Activated T-cell treated with anti-CD3 and anti-CD28 coated beads, Interleukin-2, amount 50 U/mL, for 48 hours (primary cell): ENCODE results near the gene PP2D1.
A peak's percentile ranks its signal among the peaks of the same experiment; 100 is the strongest.
"Not testable (repeated sequence)": the region's sequence is repeated elsewhere in the genome, so short reads cannot be mapped to it uniquely, and the experiment has no call there.

ENCODE experiments used
- DNase-seq, 2 experiments: peaks; one replicate each; pipeline ENCODE4 v3.0.0-alpha.2; 2020

The PP2D1 gene

GRCh38 chr3:19967208-19967607 is 44.9 kb downstream of the PP2D1 start:
- DNase-seq = no peak

GRCh38 chr3:19961960-19962359 is 50.1 kb downstream of the PP2D1 start:
- DNase-seq = no peak

- no peak for DNase-seq
Observed at GRCh38 chr3:19960696-19961095, 51.4 kb downstream of the PP2D1 start.

DNA sequence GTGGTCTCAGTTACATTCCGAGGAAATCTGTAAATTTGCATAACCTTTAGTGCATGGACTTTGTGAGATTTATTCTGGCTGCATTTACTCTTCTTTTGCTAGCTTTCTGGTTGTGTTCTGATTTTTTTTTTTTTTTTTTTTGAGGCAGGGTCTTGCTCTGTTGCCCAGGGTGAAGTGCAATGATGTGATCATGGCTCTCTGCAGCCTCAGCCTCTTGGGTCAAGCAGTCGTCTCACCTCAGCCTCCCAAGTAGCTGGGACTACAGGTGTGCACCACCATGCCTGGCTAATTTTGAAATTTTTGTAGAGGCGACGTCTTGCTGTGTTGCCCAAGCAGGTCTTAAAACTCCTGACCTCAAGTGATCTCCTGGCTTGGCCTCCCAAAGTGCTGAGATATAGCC is 52.6 kb downstream of the PP2D1 start:
- DNase-seq = no peak

- DNase-seq = not testable (repeated sequence)
Observed at GRCh38 chr3:19957354-19957753, 54.7 kb downstream of the PP2D1 start.

DNA sequence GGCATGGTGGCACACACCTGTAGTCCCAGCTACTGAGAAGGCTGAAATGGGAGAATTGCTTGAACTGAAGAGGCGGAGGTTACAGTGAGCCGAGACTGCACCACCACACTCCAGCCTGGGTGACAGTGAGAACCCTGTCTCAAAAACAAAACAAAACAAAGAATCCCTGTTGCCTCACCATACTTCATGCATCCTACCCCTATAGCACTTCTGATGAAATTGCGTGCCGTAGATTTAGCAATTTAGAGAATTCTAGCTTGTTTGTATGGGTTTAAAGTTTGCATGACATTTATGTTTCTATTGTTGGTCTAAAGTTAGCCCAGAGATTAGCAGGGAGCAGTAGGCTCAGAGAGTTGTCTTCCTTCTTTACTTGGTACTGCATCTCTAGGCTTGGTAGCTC is 57.4 kb downstream of the PP2D1 start:
- DNase-seq = no peak

- DNase-seq = no peak
Observed at GRCh38 chr3:19950316-19950715, 61.7 kb downstream of the PP2D1 start.

DNA sequence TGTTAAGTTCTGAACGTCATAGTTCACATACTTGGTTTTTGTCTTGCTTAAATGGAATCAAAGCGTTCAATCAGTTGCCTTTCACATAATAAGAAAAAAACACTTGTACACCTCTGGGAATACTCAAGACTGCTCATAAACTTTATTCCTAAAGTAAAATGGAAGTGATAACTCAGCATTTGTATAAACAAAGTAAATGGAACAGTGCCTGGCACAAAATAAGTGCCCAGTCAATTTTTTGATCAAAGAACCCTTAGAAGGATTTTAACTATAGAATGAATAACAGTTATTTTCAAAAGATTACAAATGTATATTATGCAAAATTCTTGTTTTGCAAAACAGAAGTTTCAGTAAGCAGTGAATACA is 63.9 kb downstream of the PP2D1 start:
- no peak for DNase-seq

DNA sequence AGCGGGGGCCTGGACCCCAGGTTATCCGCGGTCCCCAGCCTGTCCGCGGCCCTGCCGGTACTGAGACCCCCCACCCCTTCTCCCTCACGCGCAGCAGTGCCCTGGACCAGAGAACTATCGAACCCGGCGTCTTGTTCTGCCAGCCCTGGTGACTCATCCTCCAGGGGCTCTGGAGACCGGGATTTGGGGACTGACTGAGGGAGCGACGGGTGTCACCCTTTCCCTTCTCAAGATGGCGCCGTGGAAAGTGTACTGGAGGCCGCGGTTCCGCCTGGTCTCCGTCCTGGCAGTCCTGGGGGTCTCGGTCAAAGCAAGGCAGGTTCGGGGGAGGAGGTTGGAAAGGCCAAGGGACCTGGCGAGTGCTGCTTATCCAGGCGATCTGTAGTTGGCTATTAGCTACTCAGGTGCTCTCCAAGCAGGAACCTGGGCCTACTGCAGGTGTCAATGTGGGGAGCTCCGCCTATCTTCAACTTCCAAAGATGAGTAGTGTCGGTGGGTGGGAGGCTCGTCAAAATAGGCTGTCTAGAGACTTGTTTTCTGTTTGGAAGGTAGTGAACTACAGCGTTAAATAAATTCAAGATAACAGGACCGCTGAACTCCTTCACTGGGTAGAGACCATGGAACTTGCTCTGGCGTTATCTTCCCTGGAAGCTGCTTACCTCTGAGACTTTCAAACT is 64.4 kb downstream of the PP2D1 start:
- DNase-seq = peak; percentile 70 to 74

GRCh38 chr3:19946832-19947548 is 65.1 kb downstream of the PP2D1 start, which contains the start of gene RAB5A:
TSS of gene RAB5A (plus strand) at chr3:19947097. CDS start at chr3:19950899, 3,802 bp downstream.
- peak; percentile 98 for DNase-seq

DNA sequence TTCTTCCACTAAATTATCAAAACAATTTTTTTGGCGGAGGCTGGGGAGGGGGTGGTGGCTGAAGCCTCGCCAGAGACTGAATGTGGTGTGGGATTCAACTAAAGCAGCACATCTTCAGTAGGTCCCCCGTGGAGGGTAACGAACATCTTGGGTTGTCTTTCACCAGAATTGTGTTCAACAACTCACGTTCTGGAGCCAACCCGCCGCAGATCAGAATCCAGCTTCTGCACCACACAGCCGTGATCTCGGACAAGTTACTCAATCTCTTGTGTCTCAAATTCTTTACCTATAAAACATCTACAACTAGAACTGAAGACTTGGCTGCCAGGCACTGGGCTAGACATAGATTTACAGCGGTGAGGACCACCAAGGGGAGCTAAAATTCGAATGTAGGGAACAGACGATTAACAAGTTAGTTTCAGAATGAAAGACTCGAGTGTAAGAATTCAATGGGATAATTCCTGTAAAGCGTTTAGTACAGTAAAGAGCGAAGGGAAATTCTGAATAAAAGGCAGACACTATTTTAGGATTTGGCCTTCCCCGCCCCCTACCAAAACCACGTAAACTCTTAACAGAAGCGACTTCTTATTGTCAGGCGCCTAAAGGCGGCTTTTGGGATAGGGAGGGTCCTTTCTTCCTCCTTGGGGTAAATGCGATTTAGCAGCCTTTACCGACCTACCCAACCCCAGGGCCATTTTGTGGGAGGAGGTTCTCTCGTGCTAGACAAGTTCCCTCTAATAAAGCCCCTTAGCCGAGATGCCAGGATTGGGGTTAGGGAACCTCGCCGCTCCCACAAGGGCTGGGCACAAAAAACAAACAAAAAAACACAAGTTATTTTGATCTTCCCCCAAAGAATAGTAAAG is 65.9 kb downstream of the PP2D1 start:
- no peak for DNase-seq

DNA sequence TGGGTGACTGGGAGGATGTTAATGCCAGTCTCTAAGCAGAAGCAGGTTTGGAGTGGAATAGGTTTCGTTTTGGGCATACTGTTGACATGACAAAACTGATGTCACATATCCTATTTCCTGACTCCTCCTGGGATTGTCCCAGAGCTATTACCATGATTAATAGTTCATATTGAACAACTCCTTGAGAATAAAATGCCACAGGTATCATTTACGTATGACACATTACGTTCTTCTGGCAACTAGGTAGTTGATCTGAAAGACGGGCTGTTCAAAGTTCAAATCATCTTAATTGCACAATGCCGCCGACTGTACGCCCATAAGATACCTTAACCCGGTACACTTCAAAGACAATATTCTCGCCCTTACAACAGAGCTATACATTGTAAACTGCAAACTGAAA is 66.5 kb downstream of the PP2D1 start:
- DNase-seq = no peak

DNA sequence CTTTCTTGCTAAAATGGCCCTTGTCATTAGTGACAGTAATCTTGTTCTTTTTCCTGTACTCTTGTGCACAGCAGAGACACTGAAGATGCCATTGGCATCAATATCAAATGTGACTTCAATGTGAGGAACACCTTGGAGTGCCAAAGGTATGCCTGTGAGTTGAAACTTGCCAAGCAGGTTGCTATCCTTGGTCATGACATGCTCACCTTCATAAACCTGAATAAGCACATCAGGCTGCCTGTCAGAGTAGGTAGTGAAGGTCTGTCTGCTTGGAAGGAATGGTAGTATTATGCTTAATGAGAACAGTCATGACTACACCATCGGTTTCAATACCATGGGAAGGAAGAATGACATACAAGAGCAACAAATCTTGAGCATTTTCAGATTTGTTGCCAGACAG is 71.4 kb downstream of the PP2D1 start:
- no peak for DNase-seq

GRCh38 chr3:19938295-19938627 is 73.8 kb downstream of the PP2D1 start:
- no peak for DNase-seq

- peak in 1 of 2 experiments; percentile 28 for DNase-seq
Observed at GRCh38 chr3:19937459-19938294, 74.4 kb downstream of the PP2D1 start.
